Astrocyte (in vitro differentiated cells and primary cell): ENCODE results near the gene PKM.

Experiments used
- EZH2 ChIP-seq: IDR thresholded peaks from 2 replicates; pipeline ENCODE4 v1.6.1; 2012; ENCODE audit warnings: mild to moderate bottlenecking, low read length, inconsistent platforms; ENCODE audit not compliant: insufficient read depth
- TF ChIP-seq, protein P1 (sequence below): IDR thresholded peaks from 2 replicates; pipeline ENCODE4 v1.5.1; 2011; ENCODE audit warnings: low read depth, mild to moderate bottlenecking, inconsistent platforms, low read length, moderate library complexity; ENCODE audit not compliant: insufficient read depth

DNA sequence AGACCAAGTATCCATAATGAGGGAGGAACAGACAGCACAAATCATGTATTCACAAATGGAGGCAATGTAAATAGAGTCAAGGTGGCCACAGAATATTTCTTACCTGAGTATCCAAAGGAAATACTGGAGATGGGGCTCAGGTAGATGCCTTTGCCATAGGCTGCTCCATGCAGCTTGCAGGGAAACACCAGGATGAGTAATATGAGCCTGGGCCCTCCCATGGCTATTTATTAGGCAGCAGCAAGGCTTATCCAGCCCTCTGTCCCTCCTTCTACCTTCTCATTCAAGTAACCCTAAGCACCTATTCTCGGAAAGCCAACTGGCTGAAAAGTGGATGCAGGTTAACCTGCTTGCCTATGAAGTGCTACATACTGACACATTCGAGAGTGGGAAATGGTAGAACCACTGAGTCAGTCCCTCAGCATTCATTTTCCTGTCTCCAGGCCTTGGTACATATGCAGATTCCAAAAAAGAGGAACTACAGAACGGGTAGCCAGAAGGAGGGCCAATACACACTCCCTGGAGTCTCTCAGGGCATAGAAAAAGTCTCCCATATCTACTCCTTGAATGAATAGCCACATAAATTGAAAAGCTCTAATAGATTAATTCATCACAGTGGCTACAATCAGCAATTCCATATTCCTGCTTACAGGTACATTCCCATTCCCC, 18.3 kb upstream of the PKM start:
- TF ChIP-seq EZH2: no peak
- TF ChIP-seq, protein P1, sequence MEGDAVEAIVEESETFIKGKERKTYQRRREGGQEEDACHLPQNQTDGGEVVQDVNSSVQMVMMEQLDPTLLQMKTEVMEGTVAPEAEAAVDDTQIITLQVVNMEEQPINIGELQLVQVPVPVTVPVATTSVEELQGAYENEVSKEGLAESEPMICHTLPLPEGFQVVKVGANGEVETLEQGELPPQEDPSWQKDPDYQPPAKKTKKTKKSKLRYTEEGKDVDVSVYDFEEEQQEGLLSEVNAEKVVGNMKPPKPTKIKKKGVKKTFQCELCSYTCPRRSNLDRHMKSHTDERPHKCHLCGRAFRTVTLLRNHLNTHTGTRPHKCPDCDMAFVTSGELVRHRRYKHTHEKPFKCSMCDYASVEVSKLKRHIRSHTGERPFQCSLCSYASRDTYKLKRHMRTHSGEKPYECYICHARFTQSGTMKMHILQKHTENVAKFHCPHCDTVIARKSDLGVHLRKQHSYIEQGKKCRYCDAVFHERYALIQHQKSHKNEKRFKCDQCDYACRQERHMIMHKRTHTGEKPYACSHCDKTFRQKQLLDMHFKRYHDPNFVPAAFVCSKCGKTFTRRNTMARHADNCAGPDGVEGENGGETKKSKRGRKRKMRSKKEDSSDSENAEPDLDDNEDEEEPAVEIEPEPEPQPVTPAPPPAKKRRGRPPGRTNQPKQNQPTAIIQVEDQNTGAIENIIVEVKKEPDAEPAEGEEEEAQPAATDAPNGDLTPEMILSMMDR: no peak
